Smooth muscle cell of the umbilical artery (primary cell): ENCODE measurements around the gene PHF20. TPM values are rescaled to one million over a fixed set of nuclear protein-coding genes. Genes with fewer than 3 reads are reported as not detected.

ENCODE experiments used
- total RNA-seq: library from RNA; depleted of rRNA; stranded (reverse); fragments of >200 nt; gene quantifications from 2 replicates; pipeline ENCODE4 v1.2.3, GENCODE V29; 2014

PHF20 gene
- total RNA-seq, result 24.6 and 34.0 TPM in 2 replicates

GRCh38 chr20:35771689-35772562, at the start of gene PHF20:
PHF20 (plus strand) TSS chr20:35772015; CDS start chr20:35801523, 29,508 bp downstream.

DNA sequence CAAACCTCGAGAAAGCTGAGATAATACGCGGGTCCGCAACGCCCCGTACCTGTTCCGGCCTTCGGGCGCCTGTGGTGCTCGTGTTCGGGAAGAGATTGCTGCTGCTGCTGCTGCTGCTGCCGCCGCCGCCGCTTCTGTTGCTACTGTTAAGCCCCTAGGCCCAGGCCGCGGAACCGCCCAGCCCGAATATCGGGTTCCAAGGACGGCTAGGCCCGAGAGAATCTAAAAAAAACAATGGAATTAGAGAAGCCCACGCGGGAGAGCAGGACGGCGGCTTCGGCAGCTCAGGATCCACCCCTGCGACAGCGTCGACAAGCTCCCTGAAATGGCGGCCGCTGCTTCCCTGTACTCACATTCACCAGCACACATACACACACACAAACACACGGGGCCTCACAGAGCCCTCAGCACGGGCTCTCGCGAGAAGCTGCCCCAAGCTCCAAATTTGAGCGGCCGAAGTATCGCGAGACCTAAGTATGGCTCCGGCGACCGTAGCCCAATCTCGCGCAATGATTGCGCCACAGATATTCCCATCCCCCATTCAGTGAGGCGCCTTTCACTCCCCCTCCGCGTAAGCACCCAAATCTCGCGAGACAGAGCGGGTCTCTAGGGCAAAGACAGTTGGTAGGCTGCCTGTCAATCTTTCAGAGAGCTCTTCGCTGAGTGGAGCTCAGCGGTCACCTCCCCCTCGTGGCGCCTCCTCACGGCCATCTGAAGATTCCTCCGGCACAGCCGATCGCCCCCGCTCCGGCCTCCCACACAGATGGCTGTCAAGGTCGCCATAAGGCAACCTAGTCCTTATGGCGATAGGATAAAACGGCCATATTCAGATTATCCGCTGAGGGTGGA, 29.7 kb upstream of the PHF20 start, which contains the start of gene RBM39:
Gene RBM39, minus strand, starts transcription at position 369 of the 849 bp plus-strand sequence. CDS start 1,386 bp downstream, outside the sequence.

DNA sequence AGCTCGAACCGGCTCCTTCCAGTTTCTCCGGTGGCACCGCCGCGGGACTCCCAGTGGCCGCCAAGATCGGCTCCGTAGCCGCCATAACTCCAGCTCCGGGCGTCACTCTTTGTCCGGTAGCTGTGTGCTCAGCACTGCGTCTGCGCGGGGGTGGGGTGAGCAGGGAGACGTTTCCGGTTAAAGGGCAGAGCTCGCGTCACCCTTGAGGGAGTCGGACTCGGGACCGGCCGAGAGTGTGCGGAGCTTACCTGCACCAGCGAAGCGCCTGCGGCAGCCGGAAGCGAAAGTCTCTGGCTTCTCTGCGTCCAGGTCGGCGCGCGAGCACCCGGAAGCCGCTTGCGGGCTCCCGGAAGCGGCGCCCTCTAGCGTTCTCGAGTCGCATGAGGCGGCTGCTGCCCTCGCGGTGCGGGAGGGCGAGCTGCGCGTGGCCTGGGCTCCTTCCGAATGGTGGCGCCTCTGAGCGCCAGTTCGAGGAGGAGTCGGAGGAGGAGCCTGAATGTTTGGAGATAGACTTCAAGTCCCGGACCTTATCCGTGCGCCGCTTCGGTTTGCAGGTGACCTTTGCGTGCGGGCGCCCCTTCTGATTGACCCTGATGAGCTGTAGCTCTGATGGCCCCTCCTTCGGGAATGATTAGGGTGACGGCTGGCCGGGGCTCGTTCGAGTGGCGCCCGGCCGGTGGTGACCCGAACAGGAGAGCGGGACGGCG, 182.5 kb downstream of the PHF20 start, which contains the start of gene SCAND1:
Gene SCAND1, minus strand, starts transcription at position 303 of the 707 bp plus-strand sequence. Its CDS starts 218 bp downstream, at position 85.

GRCh38 chr20:35967979-35968640, 196.3 kb downstream of the PHF20 start, which contains the start of gene CNBD2:
CNBD2 (plus strand) TSS chr20:35968590; CDS start chr20:35968763, 173 bp downstream.

Other genes starting within 250 kb of the PHF20 start
- gene C20orf173, start 242.4 kb upstream of the PHF20 start, total RNA-seq, result not detected in 2 replicates
- 398 and 804 TPM in 2 replicates for gene ERGIC3, start 229.9 kb upstream of the PHF20 start, total RNA-seq
- gene SPAG4, start 156.2 kb upstream of the PHF20 start, total RNA-seq, result 18.6 and 31.5 TPM in 2 replicates
- 92.4 and 144 TPM in 2 replicates for gene CPNE1, start 107.1 kb upstream of the PHF20 start, total RNA-seq
- 37.4 and 56.5 TPM in 2 replicates for gene RBM12, start 107.1 kb upstream of the PHF20 start, total RNA-seq
- gene NFS1, start 72.7 kb upstream of the PHF20 start, total RNA-seq, result 21.4 and 39.4 TPM in 2 replicates
- gene ROMO1, start 72.6 kb upstream of the PHF20 start, total RNA-seq, result 62.5 and 200 TPM in 2 replicates
- gene RBM39, start 29.8 kb upstream of the PHF20 start, total RNA-seq, result 242 and 396 TPM in 2 replicates
- gene SCAND1, start 182.5 kb downstream of the PHF20 start, total RNA-seq, result 27.4 and 42.2 TPM in 2 replicates
- 0.55 and 1.2 TPM in 2 replicates for gene CNBD2, start 196.6 kb downstream of the PHF20 start, total RNA-seq